Left ventricle myocardium inferior (tissue), 1 donor: ENCODE results near the gene ANTKMT. TPM values are rescaled to one million over a fixed set of nuclear protein-coding genes. Genes with fewer than 3 reads are reported as not detected.

Experiments
- DNase-seq: peaks from one replicate; pipeline ENCODE4 v3.0.0-alpha.2; 2020
- H3K27ac ChIP-seq: fragments of 200-600 bp; replicated peaks from 2 replicates; pipeline ENCODE4 v1.8.0; 2021
- H3K27me3 ChIP-seq: fragments of 200-600 bp; 2 replicates; pipeline ENCODE4 v1.8.0; 2021; ENCODE audit warnings: low read depth
- H3K36me3 ChIP-seq: fragments of 200-600 bp; 2 replicates; pipeline ENCODE4 v1.8.0; 2021
- H3K4me1 ChIP-seq: fragments of 200-600 bp; 2 replicates; pipeline ENCODE4 v1.8.0; 2021
- H3K4me3 ChIP-seq: fragments of 200-600 bp; 2 replicates; pipeline ENCODE4 v1.8.0; 2021; ENCODE audit warnings: mild to moderate bottlenecking, moderate library complexity
- H3K9me3 ChIP-seq: fragments of 200-600 bp; replicated peaks from 2 replicates; pipeline ENCODE4 v1.8.0; 2021
- intact Hi-C: fragments of 100-400 bp; cut with micrococcal nuclease; formaldehyde crosslinking; loops from one replicate; pipeline ENCODE4 v1.11.0; 2022
- microRNA-seq: library from miRNA; unstranded; fragments of <30 nt; microRNA quantifications from one replicate; pipeline ENCODE4 v1.2.0, GENCODE V29; 2020
- total RNA-seq: library from RNA; stranded (reverse); fragmentation: NEBNext Ultra II Directional; extraction: Animal tissue kit (Norgen Biotek cat#: 25700); gene quantifications from one replicate; pipeline ENCODE4 v1.2.1, GENCODE V29; 2021
- TF ChIP-seq, protein P1 (sequence below): fragments of 200-600 bp; IDR thresholded peaks from 2 replicates; pipeline ENCODE4 v1.8.0; 2021; ENCODE audit warnings: antibody characterized with exemption, mild to moderate bottlenecking, borderline replicate concordance
- donor health status: DM: no; HTN: yes; CAD: no; lungs with severe emphysema.

The ANTKMT gene
- total RNA-seq, 1 donor from 2014 or later, result 30.7 TPM

DNA sequence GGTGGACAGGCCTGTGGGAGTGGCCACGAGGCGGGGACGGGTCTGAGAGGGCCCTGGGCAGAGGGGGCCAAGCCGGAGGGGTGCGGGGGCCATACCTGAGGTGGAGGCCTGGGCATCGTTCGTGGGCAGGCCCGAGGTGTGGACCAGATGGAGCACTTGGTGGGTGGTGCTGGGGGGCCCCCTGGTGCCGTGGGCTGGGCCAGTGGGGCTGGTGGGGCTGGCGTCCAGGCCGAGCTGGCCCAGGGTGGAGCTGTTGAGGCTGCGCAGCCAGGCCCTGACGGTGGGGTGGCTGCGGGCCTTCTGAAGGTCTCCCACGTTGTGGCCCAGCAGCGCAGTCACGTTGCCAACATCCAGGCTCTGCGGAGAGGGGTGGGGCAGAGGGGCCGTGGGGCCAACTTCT lies 49.0 kb downstream of the ANTKMT start:
- Histone ChIP-seq H3K9me3 (no peaks in the 10 kb centered on the region), H3K27ac (no peak overlapping the region), H3K36me3 (no peaks in the 10 kb centered on the region), H3K4me1 (no peaks in the 10 kb centered on the region), H3K4me3 (no peak overlapping the region), H3K27me3 (peaks cover 43% of the 10 kb centered on the region)
- TF ChIP-seq, protein P1, sequence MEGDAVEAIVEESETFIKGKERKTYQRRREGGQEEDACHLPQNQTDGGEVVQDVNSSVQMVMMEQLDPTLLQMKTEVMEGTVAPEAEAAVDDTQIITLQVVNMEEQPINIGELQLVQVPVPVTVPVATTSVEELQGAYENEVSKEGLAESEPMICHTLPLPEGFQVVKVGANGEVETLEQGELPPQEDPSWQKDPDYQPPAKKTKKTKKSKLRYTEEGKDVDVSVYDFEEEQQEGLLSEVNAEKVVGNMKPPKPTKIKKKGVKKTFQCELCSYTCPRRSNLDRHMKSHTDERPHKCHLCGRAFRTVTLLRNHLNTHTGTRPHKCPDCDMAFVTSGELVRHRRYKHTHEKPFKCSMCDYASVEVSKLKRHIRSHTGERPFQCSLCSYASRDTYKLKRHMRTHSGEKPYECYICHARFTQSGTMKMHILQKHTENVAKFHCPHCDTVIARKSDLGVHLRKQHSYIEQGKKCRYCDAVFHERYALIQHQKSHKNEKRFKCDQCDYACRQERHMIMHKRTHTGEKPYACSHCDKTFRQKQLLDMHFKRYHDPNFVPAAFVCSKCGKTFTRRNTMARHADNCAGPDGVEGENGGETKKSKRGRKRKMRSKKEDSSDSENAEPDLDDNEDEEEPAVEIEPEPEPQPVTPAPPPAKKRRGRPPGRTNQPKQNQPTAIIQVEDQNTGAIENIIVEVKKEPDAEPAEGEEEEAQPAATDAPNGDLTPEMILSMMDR, result no peak
- no peak for DNase-seq
- intact Hi-C loops, result no loop called here

DNA sequence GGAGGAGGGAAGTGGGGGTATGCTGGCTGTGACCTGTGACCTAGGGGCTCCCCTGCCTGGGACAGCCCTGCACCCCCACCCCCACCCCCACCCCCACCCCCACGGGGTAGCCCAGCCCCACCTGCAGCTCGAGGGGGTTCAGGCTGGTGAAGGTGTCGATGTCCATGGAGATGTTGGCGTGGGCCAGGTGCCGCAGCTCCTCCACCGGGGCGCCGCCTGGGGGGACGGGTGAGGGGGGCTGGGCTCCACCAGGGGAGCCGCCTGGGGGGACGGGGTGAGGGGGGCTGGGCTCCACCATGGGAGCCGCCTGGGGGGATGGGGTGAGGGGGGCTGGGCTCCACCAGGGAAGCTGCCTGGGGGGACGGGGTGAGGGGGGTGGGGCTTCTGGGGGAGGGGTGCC lies 49.5 kb downstream of the ANTKMT start:
- no peak for DNase-seq
- H3K36me3 ChIP-seq, result no peaks in the 10 kb centered on the region
- intact Hi-C loops, result no loop called here
- no peak overlapping the region for H3K27ac ChIP-seq
- H3K27me3 ChIP-seq, result peaks cover 43% of the 10 kb centered on the region
- H3K4me3 ChIP-seq, result no peak overlapping the region
- H3K4me1 ChIP-seq, result no peaks in the 10 kb centered on the region
- TF ChIP-seq, protein P1, result no peak
- H3K9me3 ChIP-seq, result no peaks in the 10 kb centered on the region

Small RNA genes within 50 kb of the gene (microRNA-seq; reads per million reads assigned to microRNA genes)
- not detected for gene MIR662

Other genes starting within 250 kb of the ANTKMT start
- 17.4 TPM for gene CAPN15, start 193.4 kb upstream of the ANTKMT start, total RNA-seq
- not detected for gene PRR35, start 160.8 kb upstream of the ANTKMT start, total RNA-seq
- 0.11 TPM for gene NHLRC4, start 154.1 kb upstream of the ANTKMT start, total RNA-seq
- 21.4 TPM for gene PIGQ, start 151.2 kb upstream of the ANTKMT start, total RNA-seq
- gene RAB40C, start 131.1 kb upstream of the ANTKMT start, total RNA-seq, result 10.3 TPM
- gene WFIKKN1, start 90.2 kb upstream of the ANTKMT start, total RNA-seq, result 0.14 TPM
- gene METTL26, start 84.8 kb upstream of the ANTKMT start, total RNA-seq, result 49.2 TPM
- gene MCRIP2, start 79.3 kb upstream of the ANTKMT start, total RNA-seq, result 181 TPM
- gene WDR90, start 71.8 kb upstream of the ANTKMT start, total RNA-seq, result 9.2 TPM
- 90.3 TPM for gene RHOT2, start 53.0 kb upstream of the ANTKMT start, total RNA-seq
- gene RHBDL1, start 45.5 kb upstream of the ANTKMT start, total RNA-seq, result 2.3 TPM
- 113 TPM for gene STUB1, start 40.7 kb upstream of the ANTKMT start, total RNA-seq
- 43.1 TPM for gene JMJD8, start 36.8 kb upstream of the ANTKMT start, total RNA-seq
- gene WDR24, start 30.7 kb upstream of the ANTKMT start, total RNA-seq, result 9.5 TPM
- gene FBXL16, start 15.3 kb upstream of the ANTKMT start, total RNA-seq, result 0.08 TPM
- 62.5 TPM for gene METRN, start 6.0 kb upstream of the ANTKMT start, total RNA-seq
- 0.49 TPM for gene CCDC78, start 5.3 kb downstream of the ANTKMT start, total RNA-seq
- gene HAGHL, start 6.0 kb downstream of the ANTKMT start, total RNA-seq, result 12.0 TPM
- gene CIAO3, start 19.9 kb downstream of the ANTKMT start, total RNA-seq, result 30.3 TPM
- gene MSLN, start 39.6 kb downstream of the ANTKMT start, total RNA-seq, result 0.91 TPM
- 10.6 TPM for gene RPUSD1, start 67.2 kb downstream of the ANTKMT start, total RNA-seq
- 3.1 TPM for gene CHTF18, start 67.5 kb downstream of the ANTKMT start, total RNA-seq
- gene GNG13, start 79.6 kb downstream of the ANTKMT start, total RNA-seq, result not detected
- 6.6 TPM for gene LMF1, start 249.8 kb downstream of the ANTKMT start, total RNA-seq